Memory B cell (primary cell): ENCODE measurements around the gene ADORA2B.

Experiments used
- ATAC-seq: fragments of 150-1000 bp; cut with Tn5 transposase; 2 replicates; pipeline ENCODE4 v1.10.0; 2021; ENCODE audit warnings: low read depth, mild to moderate bottlenecking, moderate library complexity
- DNase-seq, 2 donors: peaks; one replicate each; pipeline ENCODE4 v3.0.0; 2022; ENCODE audit warnings: low spot score in 2 of 2
- H3K27ac Mint-ChIP-seq: one replicate; pipeline ENCODE4 v1.8.0; 2022; ENCODE audit warnings: mild to moderate bottlenecking, moderate library complexity, mixed read lengths
- H3K27me3 Mint-ChIP-seq: one replicate; pipeline ENCODE4 v1.8.0; 2022; ENCODE audit warnings: mixed read lengths
- H3K36me3 Mint-ChIP-seq: one replicate; pipeline ENCODE4 v1.8.0; 2022; ENCODE audit warnings: mild to moderate bottlenecking, mixed read lengths
- H3K4me1 Mint-ChIP-seq: one replicate; pipeline ENCODE4 v1.8.0; 2022; ENCODE audit warnings: mixed read lengths
- H3K4me3 Mint-ChIP-seq: one replicate; pipeline ENCODE4 v1.8.0; 2022; ENCODE audit warnings: mild to moderate bottlenecking, moderate library complexity, mixed read lengths
- H3K9me3 Mint-ChIP-seq: one replicate; pipeline ENCODE4 v1.8.0; 2022; ENCODE audit warnings: mixed read lengths

Gene ADORA2B

DNA sequence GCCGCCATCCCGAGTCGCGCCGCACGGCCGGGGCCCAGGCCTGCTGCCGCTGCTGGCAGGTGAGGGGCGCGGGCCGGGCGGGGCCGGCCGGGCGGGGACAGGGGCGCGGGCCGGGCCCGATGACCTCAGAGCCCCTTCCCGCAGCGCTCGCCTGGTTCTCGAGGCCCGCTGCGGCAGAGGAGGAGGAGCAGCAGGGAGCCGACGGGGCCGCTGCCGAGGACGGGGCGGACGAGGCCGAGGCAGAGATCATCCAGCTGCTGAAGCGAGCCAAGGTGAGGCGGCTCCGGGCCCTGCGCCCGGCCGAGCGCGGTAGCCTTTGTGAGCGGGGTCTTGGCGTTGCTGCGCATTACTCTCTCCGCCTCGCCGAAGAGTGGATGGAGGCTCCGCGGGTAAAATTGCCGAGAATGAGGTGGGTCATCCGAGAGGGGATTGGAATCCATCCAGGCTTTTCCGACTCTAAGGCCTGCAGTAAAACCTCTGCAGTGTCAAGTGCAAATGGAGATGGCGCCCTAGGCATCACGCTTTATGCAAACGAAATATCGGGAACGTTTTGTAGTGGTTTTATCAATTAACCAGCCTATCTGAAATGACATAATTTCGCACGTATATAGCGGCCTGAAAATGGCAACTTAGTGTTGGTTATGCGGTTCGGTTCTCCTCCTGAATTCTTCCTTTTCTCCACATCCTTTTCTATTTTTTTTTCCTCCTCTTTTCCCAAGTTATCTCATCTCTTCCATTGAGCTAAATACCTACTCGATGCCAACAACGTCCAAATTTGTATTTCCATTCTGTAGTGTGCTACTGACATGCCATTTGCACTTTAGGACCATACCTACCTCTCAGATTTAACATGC is 55.3 kb downstream of the ADORA2B start:
- DNase-seq (no peak), ATAC-seq (peak; percentile 17)
- H3K9me3 Mint-ChIP-seq = no peaks in the 10 kb centered on the region
- H3K27ac Mint-ChIP-seq = peak overlapping the region; percentile 95
- H3K27me3 Mint-ChIP-seq = no peaks in the 10 kb centered on the region
- H3K4me3 Mint-ChIP-seq = peak overlapping the region; percentile 96
- H3K36me3 Mint-ChIP-seq = peaks cover 24% of the 10 kb centered on the region
- H3K4me1 Mint-ChIP-seq = peaks cover 17% of the 10 kb centered on the region

DNA sequence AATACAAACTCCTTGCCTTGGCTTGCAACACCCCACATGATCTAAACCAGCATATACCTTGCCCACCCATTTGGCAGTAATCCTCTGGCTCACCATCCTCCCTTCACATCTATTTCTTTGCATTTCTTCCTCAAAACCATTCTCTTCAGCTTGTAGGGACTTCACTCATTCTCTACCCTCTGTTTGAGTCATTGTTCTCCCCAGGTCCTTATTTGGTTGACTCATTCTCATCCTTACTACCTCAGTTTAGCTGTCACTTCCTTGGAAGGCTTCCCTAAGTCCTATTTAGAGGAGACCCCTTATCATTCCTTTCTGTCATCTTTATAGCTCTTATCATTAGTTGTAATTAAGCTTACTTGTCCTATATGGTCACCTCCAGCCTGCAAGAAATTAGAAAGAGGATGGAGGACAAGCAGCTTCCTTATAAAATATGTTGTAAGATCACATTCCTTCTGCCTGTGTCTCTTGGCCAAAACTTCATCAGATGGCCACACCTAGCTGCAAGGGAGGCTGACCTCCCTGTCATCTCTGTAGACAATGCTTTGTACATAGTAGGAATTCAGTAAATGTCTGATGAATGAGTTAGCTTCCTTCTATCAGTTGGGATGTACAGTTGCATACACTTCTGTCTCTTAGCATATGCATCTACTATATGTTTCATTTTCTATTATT is 56.4 kb downstream of the ADORA2B start:
- H3K9me3 Mint-ChIP-seq = no peaks in the 10 kb centered on the region
- peaks cover 28% of the 10 kb centered on the region for H3K36me3 Mint-ChIP-seq
- H3K27me3 Mint-ChIP-seq = no peaks in the 10 kb centered on the region
- H3K4me3 Mint-ChIP-seq = peak overlapping the region; percentile 88
- DNase-seq (no peak), ATAC-seq (no peak)
- peaks cover 17% of the 10 kb centered on the region for H3K4me1 Mint-ChIP-seq
- peak overlapping the region; percentile 46 for H3K27ac Mint-ChIP-seq

DNA sequence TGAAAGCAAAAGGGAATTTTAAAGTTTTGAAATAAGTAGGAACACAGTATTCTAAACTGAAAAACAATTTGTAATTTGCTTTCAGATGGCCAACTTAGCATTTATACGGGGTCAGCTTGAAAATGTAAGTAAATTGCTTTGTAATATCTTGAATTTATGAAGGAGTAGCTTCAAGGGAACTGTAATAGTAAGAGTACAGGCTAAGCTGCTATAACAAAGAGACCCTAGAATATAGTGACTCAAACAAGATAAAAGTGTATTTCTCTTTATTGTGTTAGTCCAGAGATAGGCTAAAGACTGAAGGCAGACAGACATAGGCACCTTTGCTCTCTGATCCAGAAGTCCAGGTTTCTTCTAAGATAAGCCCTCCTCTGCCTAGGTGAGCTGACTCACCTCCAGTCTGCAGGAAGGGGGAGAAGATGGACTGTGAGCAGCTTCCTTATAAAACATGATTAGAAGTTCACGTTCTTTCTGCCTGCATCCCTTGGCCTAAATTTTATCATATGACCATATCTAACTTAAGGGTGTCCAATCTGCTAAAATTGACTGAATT is 57.9 kb downstream of the ADORA2B start:
- H3K36me3 Mint-ChIP-seq = peaks cover 32% of the 10 kb centered on the region
- peaks cover 17% of the 10 kb centered on the region for H3K4me1 Mint-ChIP-seq
- H3K4me3 Mint-ChIP-seq = no peak overlapping the region
- no peak for DNase-seq
- no peak for ATAC-seq
- H3K9me3 Mint-ChIP-seq = no peaks in the 10 kb centered on the region
- H3K27me3 Mint-ChIP-seq = no peaks in the 10 kb centered on the region
- H3K27ac Mint-ChIP-seq = no peak overlapping the region

DNA sequence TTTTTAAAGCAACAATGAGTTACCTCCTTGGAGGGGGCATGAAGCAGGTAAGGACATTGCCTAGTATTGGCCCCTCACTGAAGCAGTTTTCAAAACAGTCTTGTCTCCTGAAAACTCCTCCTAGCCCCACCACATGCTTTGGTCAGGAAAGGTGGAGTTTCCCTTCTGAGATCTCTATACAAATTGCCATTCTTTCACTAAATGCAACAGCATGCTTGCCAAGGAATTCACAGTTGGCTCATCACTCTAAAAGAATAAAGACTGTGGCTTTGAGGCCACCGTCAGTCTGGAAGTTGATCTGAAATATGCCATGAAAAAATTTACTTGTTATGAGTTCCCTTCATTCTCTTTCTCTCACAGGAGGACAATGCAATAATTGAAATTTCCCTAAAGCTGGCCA is 58.9 kb downstream of the ADORA2B start:
- H3K27ac Mint-ChIP-seq = no peak overlapping the region
- ATAC-seq (no peak), DNase-seq (no peak)
- no peak overlapping the region for H3K4me3 Mint-ChIP-seq
- H3K27me3 Mint-ChIP-seq = no peaks in the 10 kb centered on the region
- no peaks in the 10 kb centered on the region for H3K9me3 Mint-ChIP-seq
- peaks cover 43% of the 10 kb centered on the region for H3K36me3 Mint-ChIP-seq
- H3K4me1 Mint-ChIP-seq = peaks cover 20% of the 10 kb centered on the region

DNA sequence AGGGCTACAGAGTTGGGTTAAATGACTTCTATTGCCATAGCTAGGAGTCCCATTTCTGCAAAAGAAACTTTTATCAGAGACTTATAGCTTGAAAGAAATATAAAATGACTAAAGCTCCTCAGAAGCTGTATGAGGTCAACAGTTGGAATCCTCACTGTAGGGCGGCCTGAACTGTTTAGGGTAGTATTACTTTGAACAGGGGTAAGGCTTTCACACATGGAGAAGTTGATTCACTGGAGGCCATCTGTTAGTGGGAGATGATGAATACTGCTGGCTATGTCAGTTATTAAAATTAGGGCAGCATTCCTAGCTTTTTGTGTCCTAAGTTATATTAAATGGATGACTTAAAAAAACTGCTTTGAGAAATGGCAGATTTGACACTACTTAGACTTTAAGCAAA is 60.7 kb downstream of the ADORA2B start:
- Mint-ChIP-seq H3K4me1 (peaks cover 18% of the 10 kb centered on the region), H3K4me3 (no peak overlapping the region), H3K36me3 (peaks cover 44% of the 10 kb centered on the region), H3K9me3 (no peaks in the 10 kb centered on the region), H3K27ac (no peak overlapping the region), H3K27me3 (no peaks in the 10 kb centered on the region)
- no peak for DNase-seq
- no peak for ATAC-seq

DNA sequence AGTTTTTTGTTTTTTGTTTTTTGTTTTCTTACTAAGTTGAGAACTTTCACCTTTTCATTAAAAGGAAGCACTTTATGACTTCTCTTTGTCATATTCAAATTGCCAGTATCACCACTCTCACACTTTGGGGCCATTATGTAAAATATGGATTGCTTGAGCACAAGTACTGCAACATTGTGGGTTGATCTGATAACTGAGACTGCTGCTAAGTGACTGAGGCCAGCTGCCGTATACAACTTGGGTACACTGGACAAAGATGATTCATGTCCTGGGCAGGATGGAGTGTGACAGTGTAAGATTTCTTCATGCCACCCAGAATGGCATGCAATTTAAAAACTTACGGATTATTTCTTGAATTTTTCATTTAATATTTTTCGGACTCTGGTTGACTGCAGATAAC is 62.5 kb downstream of the ADORA2B start:
- H3K4me3 Mint-ChIP-seq = no peak overlapping the region
- ATAC-seq = no peak
- H3K27me3 Mint-ChIP-seq = no peaks in the 10 kb centered on the region
- no peak for DNase-seq
- peaks cover 5% of the 10 kb centered on the region for H3K4me1 Mint-ChIP-seq
- no peak overlapping the region for H3K27ac Mint-ChIP-seq
- H3K36me3 Mint-ChIP-seq = peaks cover 35% of the 10 kb centered on the region
- H3K9me3 Mint-ChIP-seq = no peaks in the 10 kb centered on the region

DNA sequence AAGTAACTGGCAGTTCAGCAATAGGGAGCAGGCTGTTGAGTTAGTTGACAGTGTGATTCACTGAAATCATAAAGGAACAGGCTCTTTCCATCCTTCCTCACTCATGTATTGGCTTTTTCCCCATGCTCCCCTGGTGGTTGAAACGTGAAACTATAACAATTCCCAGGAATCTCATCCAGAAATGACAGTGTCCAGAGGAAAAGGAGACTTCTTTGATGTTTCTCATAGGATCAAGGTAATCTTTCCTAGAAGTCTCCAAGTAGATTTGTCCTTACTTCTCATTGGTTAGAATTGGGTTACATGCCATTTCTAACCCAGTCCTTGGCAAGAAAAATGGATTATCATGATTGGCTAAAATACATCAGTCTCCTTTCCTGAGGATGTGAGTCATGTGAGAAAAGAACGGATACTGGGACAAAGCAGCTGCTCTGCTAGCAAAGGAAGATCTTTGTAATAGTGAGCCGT is 69.0 kb downstream of the ADORA2B start:
- peaks cover 11% of the 10 kb centered on the region for H3K36me3 Mint-ChIP-seq
- no peaks in the 10 kb centered on the region for H3K9me3 Mint-ChIP-seq
- peaks cover 2% of the 10 kb centered on the region for H3K4me1 Mint-ChIP-seq
- no peak overlapping the region for H3K4me3 Mint-ChIP-seq
- DNase-seq (no peak), ATAC-seq (no peak)
- no peaks in the 10 kb centered on the region for H3K27me3 Mint-ChIP-seq
- H3K27ac Mint-ChIP-seq = no peak overlapping the region

DNA sequence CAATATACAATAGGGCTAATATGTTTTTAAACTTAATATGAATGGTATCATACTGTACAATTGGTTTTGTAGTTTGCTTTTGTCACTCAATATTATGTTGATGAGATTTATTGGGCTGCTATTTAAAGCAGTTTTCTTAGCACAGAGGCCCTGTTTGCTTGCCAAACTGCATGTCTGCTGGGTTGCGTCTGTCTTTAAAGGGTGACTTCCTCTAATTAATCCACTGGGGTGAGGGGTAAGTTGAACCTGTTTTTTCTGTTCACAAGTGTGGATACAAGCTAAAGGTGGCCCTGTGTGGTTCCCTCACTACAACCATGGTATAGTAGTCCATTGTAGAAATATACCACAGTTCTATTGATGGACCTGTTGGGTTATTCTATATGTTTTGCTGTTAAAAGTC is 74.4 kb downstream of the ADORA2B start:
- Mint-ChIP-seq H3K9me3 (no peaks in the 10 kb centered on the region), H3K27ac (no peak overlapping the region), H3K36me3 (peaks cover 14% of the 10 kb centered on the region), H3K4me3 (no peak overlapping the region), H3K27me3 (no peaks in the 10 kb centered on the region), H3K4me1 (no peaks in the 10 kb centered on the region)
- ATAC-seq (no peak), DNase-seq (no peak)

DNA sequence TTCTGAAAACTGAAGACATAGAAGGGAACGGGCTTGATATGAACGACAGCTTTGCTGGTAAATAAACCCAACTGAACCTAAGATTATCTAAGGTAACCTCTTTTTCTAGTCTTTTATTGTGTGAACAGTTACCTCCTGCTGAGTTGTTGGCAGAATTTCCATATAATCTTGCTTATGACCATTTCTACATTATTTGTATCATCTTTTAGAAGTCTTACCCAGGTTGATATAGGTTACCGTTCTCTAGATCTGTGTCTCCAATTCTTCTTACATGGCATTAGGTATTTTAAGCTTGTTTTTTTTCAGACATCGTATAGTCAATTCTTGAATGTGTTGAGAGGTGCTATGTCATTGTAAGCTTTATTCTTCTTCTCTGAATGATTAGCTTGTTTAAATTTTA is 79.0 kb downstream of the ADORA2B start:
- peaks cover 34% of the 10 kb centered on the region for H3K36me3 Mint-ChIP-seq
- H3K9me3 Mint-ChIP-seq = no peaks in the 10 kb centered on the region
- H3K27ac Mint-ChIP-seq = no peak overlapping the region
- ATAC-seq (no peak), DNase-seq (no peak)
- no peaks in the 10 kb centered on the region for H3K4me1 Mint-ChIP-seq
- no peaks in the 10 kb centered on the region for H3K27me3 Mint-ChIP-seq
- no peak overlapping the region for H3K4me3 Mint-ChIP-seq

DNA sequence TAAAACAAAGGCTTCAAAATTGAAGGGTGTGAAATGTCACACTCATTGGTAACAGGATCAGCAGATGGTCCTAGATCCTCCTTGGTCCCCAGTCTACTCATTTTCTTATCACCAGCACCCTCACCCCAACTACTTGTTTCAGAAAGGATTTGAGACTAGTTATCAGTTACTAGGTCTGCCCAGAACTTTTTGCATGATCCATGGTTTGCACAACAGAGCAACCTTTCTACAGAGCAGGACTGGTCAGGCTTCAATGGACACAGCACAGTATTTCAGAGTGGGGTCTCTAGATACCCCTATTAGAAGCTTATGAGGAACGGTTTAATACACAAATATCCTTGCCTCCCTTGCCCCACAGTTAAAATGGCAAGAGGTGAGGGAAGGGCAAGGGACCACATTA is 80.3 kb downstream of the ADORA2B start:
- Mint-ChIP-seq H3K27ac (peak overlapping the region; percentile 35), H3K36me3 (peaks cover 35% of the 10 kb centered on the region), H3K9me3 (no peaks in the 10 kb centered on the region), H3K4me3 (no peak overlapping the region), H3K27me3 (no peaks in the 10 kb centered on the region), H3K4me1 (no peaks in the 10 kb centered on the region)
- ATAC-seq = no peak
- no peak for DNase-seq
